BJ (cell line): ENCODE measurements around the gene UGT1A6. TPM values are rescaled to one million over a fixed set of nuclear protein-coding genes. Genes with fewer than 3 reads are reported as not detected.

Source experiments
- CTCF ChIA-PET: fragments of 350-600 bp; formaldehyde crosslinking; extraction: SDS; loops from one replicate; lab custom pipeline; 2021; ENCODE audit warnings: antibody characterized with exemption, inconsistent platforms; lab: Yijun Ruan, JAX
- POLR2A ChIA-PET: fragments of 300-600 bp; sonication (Branson Sonifier 250); formaldehyde crosslinking; extraction: SDS; loops from one replicate; lab custom pipeline; 2021; ENCODE audit warnings: antibody characterized with exemption; lab: Charles Lee
- DNase-seq: peaks from one replicate; pipeline ENCODE4 v3.0.0-alpha.2; 2011; ENCODE audit warnings: low read depth
- H3K27me3 ChIP-seq: 2 replicates; pipeline ENCODE4 v1.6.0; 2011; ENCODE audit warnings: low read length; ENCODE audit not compliant: control insufficient read depth, insufficient read depth
- H3K36me3 ChIP-seq: 2 replicates; pipeline ENCODE4 v1.5.1; 2011; ENCODE audit warnings: low read length; ENCODE audit not compliant: control insufficient read depth, insufficient read depth
- H3K4me3 ChIP-seq: 2 replicates; pipeline ENCODE4 v1.5.1; 2011; ENCODE audit warnings: low read depth, mild to moderate bottlenecking, control low read depth, low read length
- polyA plus RNA-seq: library from polyadenylated mRNA; depleted of rRNA; stranded (reverse); fragments of >200 nt; gene quantifications from 2 replicates; pipeline ENCODE4 v1.2.3, GENCODE V29; 2011
- TF ChIP-seq, protein P1 (sequence below): IDR thresholded peaks from 2 replicates; pipeline ENCODE4 v1.5.1; 2011; ENCODE audit warnings: low read depth, mild to moderate bottlenecking, control low read depth, inconsistent platforms, low read length, moderate library complexity; ENCODE audit not compliant: insufficient read depth

The UGT1A6 gene
- polyA plus RNA-seq, 1 experiment, result not detected

DNA sequence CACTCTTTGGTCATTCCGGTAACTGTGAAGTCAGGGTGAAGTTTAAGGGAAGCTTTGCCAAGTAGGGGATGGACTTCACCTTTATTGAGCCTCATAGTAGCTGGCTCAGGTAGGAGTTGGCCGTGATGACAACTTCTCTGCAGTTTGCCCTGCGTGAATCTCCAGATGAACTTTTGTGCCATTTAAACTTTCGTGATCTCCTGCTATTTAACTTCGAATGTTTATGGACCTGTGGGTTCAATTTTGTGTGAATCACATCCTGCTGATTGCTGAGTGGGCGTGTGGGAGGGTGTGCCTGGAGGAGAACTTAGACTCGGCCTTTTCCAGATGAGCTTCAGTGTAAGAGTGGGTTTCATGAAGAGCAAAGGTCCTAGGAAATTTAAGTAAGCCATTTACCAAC, 71.6 kb downstream of the UGT1A6 start:
- no peak overlapping the region for H3K4me3 ChIP-seq
- ChIA-PET POLR2A (interaction anchor here (0.6 kb wide), 1 partner anchor 1697 kb away, joined by 4 read pairs; no protein-coding TSS in a partner anchor), CTCF (interaction anchor here (0.6 kb wide), 1 partner anchor 212 kb away, joined by 3 read pairs; no protein-coding TSS in a partner anchor)
- no peaks in the 10 kb centered on the region for H3K27me3 ChIP-seq
- peak; percentile 55 for DNase-seq
- TF ChIP-seq, protein P1, sequence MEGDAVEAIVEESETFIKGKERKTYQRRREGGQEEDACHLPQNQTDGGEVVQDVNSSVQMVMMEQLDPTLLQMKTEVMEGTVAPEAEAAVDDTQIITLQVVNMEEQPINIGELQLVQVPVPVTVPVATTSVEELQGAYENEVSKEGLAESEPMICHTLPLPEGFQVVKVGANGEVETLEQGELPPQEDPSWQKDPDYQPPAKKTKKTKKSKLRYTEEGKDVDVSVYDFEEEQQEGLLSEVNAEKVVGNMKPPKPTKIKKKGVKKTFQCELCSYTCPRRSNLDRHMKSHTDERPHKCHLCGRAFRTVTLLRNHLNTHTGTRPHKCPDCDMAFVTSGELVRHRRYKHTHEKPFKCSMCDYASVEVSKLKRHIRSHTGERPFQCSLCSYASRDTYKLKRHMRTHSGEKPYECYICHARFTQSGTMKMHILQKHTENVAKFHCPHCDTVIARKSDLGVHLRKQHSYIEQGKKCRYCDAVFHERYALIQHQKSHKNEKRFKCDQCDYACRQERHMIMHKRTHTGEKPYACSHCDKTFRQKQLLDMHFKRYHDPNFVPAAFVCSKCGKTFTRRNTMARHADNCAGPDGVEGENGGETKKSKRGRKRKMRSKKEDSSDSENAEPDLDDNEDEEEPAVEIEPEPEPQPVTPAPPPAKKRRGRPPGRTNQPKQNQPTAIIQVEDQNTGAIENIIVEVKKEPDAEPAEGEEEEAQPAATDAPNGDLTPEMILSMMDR, result no peak
- no peaks in the 10 kb centered on the region for H3K36me3 ChIP-seq

DNA sequence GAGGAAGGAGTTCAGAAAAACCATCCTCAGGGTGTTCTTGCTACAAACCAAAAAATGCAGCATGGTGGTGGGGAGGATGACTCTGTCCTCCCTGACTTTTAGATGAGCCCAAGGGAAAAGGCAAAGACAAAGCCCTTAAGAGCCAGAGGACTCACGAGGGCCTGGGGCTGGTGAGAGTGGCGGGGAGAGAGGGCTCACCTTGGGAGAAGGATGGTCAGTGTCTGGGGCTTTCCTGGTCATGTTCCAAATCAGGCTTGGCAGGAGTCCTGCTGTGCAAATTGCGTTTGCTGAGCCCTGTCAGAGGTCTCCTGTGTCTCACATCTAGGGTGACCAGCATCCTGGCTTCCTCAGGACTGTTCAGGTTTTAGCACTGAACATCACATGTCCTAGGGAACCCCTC, 72.1 kb downstream of the UGT1A6 start:
- no peak overlapping the region for H3K4me3 ChIP-seq
- ChIA-PET CTCF (interaction anchor here (0.6 kb wide), 1 partner anchor 211 kb away, joined by 3 read pairs; no protein-coding TSS in a partner anchor), POLR2A (interaction anchor here (0.6 kb wide), 1 partner anchor 1698 kb away, joined by 4 read pairs; no protein-coding TSS in a partner anchor)
- no peak for DNase-seq
- H3K36me3 ChIP-seq, result no peaks in the 10 kb centered on the region
- TF ChIP-seq, protein P1, result no peak
- H3K27me3 ChIP-seq, result no peaks in the 10 kb centered on the region

DNA sequence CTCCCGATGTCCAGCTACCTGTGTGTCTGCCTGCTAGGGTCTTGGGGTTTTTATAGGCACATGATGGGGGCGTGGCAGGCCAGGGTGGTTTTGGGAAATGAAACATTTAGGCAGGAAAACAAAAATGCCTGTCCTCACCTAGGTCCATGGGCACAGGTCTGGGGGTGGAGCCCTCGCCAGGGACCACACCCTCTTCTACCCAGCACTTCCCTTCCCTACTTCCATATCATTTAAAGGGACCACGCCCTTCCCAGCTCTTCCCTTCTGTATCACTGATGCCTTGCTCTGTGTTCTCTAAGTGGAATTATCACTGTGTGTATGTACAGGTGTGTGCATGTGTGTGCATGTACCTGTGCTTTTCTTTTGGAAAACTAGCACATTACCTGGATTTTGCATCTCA, 73.7 kb downstream of the UGT1A6 start:
- Histone ChIP-seq H3K27me3 (no peaks in the 10 kb centered on the region), H3K4me3 (no peak overlapping the region), H3K36me3 (no peaks in the 10 kb centered on the region)
- ChIA-PET POLR2A (no interaction called here), CTCF (interaction anchor here (0.8 kb wide), 1 partner anchor 53 kb away, joined by 3 read pairs; no protein-coding TSS in a partner anchor)
- no peak for DNase-seq
- TF ChIP-seq, protein P1, result no peak

GRCh38 chr2:233768076-233768475, 75.4 kb downstream of the UGT1A6 start:
- TF ChIP-seq, protein P1, result no peak
- Histone ChIP-seq H3K36me3 (no peaks in the 10 kb centered on the region), H3K4me3 (no peak overlapping the region), H3K27me3 (no peaks in the 10 kb centered on the region)
- no peak for DNase-seq
- ChIA-PET POLR2A (no interaction called here), CTCF (no interaction called here)

- DNase-seq, result no peak
- no peaks in the 10 kb centered on the region for H3K36me3 ChIP-seq
- TF ChIP-seq, protein P1, result no peak
- H3K4me3 ChIP-seq, result no peak overlapping the region
- H3K27me3 ChIP-seq, result no peaks in the 10 kb centered on the region
- CTCF ChIA-PET, result no interaction called here
- POLR2A ChIA-PET, result no interaction called here
Observed at GRCh38 chr2:233769260-233769659, 76.6 kb downstream of the UGT1A6 start.
